HG03469 (cell line): ENCODE measurements around the gene EFCAB8.
"Not testable (repeated sequence)": the region's sequence is repeated elsewhere in the genome, so short reads cannot be mapped to it uniquely, and the experiment has no call there.

Experiments
- ATAC-seq: cut with Tn5 transposase; IDR thresholded peaks from one replicate; pipeline ENCODE4 v1.9.1; 2021; ENCODE audit warnings: mild to moderate bottlenecking, moderate library complexity, moderate number of reproducible peaks; ENCODE audit not compliant: unreplicated experiment

The EFCAB8 gene

DNA sequence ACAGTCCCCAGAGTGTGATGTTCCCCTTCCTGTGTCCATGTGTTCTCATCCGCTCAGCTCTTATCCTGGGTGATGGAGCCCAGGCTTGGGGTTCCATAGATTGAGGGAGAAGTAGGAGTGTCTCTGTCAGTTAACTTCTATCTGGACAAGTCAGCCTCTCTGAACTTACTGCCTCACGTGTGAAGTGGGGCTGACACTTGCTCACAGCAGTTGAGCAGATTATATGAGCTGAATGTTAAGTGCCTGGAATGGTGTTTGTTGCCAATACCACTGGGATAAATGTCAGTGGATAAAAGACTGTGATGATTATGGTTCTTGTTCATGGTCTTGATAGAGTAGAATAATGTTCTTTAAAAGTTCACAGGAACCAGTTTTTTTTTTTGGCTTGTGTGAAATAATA lies 17.1 kb upstream of the EFCAB8 start:
- no peak for ATAC-seq

DNA sequence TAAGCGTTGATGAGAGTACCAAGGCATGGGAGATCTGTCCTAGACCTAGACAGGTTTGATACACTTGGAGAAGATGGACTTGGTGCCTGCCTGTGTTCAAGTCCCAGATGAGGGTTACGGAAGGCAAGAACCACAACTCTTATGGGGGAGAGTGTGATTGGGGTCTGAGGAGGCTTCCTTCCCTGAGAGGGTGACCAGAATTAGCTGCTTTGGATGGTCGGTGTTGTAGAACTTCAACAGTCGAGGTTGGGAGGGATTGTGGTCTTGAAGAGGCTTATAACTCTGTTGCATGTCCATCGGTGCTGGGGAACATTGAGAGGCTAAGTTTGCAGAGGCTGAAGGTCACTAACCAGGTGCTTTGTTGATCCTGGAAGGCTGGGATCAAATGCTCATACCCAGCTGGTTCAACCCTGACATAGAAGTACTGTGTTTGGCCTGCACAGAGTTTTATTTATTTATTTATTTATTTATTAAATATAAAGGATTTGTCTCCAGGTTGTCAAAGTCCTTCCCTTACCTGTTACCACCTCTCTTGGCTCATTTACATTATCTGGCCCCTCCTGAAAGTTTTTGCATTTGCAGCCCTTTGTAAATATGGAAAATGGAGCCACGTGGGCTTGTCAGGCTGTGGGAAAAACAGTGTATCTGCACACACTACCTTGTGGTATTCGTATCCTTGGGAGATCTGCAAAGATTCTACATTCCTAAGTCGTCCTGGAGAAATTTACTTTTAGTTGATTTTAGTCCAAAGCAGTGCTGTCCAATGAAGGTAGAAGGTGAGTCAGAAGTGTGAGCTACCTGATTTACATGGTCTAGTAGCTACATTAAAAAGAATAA lies 15.8 kb upstream of the EFCAB8 start:
- no peak for ATAC-seq

DNA sequence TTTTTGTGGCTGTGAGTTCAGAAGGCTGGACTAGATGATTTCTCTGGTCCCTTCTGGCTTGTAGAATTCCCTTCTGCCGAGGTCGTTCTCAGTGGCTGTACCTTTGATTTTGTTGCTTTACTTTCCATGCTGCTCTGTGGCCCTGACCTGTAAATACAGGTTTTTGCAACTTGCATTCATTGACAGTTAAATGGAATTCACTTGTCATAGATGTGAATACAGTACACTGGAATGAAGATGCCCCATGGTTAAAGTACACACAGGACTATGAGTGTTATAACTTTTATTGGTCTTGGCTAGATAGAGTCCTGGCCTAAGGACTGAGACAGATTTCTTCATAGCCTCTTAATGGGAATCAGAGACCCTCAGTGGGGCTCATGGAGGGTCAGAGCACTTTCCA lies 12.9 kb upstream of the EFCAB8 start:
- no peak for ATAC-seq

DNA sequence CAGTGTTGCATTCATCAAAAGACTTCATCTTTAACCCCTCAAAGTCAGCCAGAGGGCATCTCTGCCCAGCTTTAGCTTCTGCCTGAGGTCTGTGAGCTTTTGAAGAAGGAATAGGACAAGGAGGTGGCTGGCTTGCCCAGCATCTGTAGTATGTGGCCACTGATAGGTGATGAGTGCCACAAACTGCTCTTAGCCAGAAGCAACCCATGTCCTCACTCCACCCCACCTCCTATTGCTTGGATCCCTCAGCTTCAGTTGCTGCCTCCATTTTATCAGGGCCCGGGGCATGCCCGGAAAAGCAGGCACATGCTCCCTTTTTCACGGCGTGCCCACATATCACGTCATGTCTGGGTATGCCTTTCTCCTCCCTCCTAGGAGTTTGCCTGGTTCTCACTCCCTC lies 11.9 kb upstream of the EFCAB8 start:
- ATAC-seq, result no peak

DNA sequence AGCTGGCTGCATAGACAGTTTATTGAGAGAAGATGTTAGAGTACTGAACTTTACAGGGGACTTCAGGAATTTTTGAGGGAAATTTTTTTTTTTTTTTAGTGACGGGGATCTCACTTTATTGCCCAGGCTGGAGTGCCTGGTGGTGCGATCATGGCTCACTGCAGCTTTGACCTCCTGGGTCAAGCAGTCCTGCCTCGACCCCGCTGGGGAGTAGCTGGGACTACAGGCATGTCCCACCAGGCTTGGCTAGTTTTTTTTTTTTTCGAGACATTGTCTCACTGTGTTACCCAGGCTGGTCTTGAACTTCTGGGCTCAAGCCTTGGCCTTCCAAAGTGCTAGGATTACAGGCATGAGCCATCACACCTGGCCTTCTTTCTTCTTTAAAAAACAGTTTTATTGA lies 10.8 kb upstream of the EFCAB8 start:
- ATAC-seq, result no peak

DNA sequence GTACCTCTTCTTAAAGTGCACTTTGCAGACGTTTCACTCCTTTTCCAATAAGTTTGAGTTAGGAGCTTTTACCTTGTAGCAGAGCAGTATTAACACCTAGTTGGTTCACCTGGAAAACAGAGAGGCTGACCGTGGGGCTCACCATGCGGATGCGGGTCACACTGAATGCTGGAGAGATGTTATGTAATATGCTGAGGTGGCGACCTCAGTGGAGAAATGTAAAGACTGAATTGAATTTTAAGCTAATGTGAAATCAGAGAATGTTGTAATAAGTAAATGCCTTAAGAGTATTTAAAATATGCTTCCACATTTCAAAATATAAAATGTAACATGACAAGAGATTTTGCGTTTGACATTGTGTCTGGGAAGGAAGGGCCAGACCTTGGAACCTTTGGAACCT lies 9.9 kb upstream of the EFCAB8 start:
- ATAC-seq, result no peak

DNA sequence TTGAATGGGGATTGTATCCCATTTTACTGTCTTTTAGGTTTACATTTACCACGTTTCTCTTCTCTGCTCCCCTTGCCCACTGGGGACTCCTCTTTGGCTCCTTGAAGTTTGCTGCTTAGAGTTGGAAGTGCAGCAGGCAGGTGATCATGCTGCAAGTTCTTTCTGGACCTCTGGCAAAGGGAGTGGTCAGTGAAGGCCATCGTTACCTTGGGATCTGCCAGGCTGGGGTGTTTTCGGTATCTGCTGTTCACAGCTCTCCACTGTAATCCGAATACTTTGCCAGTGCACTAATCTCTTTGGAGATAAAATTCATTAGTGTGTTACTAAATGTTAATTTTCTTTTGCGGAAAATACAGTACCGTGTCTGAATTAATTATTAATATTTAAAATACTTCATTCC lies 9.1 kb upstream of the EFCAB8 start:
- no peak for ATAC-seq

DNA sequence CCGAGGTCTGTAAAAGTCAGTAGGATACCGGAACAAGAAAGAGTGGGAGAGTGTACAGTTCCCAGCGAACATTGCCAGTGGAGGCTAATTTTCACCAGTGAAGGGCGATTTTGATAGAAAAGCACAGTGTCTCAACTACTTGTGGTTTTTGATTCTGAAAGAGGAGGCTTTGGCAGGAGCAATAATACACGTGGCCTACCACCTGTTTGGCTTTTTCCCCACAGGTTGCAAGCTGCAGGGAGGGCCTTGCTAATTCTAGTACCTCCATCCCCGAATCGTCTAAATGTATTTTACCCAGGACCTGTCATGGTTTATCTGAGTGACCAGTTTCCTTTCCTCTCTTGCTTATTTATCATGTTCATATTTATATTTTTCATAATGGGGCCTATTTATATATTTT lies 3.3 kb upstream of the EFCAB8 start:
- ATAC-seq, result no peak

DNA sequence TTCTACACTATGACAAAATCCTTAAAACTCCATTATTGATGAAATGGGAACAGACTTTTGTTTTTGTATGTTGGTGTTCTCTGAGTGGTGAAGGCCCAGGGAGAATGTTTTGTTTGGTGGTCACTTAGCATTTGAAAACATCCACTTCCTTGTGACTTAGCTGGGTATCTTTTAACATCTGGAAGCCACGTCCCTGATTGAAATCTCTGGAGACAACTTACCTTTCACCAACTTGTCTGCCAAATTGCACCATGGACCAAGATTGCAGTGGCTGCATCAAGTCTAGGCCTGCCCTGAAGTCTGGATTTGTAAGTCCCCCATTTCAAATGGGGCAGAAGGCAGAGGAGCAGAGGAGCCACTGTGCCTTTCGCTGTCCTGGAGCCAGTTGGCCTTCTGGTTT lies 534 bp upstream of the EFCAB8 start:
- no peak for ATAC-seq

DNA sequence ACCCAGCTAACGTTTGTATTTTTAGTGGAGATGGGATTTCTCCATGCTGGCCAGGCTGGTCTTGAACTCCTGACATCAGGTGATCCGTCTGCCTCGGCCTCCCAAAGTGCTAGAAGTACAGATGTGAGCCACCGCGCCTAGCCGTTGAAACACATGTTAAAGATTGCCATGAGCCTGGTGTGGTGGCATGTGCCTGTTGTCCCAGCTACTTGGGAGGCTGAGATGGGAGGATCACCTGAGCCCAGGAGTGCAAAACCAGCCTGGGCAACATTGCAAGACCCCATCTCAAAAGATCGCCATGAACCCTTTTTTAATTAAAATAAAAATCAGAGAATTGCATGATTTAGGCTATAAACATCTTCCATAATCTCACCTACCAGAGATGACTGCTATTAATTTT lies 2.7 kb downstream of the EFCAB8 start:
- no peak for ATAC-seq

DNA sequence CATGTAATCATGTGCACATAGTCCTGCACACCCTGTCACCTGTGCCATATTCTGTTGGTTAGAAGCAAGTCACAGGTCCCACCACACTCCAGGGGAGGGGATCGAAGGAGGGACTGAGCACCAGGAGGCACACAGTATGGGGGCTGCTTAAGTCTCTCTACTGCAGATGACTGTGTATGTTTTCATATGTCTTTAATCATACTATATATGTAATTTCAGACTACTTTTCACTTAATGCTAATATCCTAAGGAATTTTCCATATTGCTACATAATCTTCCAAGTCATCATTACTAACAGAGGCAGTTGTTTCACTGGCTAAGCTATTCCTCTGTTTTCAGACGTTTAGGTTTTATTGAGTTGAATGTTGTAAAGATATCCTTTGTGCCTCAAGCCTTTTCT lies 10.8 kb downstream of the EFCAB8 start:
- no peak for ATAC-seq

DNA sequence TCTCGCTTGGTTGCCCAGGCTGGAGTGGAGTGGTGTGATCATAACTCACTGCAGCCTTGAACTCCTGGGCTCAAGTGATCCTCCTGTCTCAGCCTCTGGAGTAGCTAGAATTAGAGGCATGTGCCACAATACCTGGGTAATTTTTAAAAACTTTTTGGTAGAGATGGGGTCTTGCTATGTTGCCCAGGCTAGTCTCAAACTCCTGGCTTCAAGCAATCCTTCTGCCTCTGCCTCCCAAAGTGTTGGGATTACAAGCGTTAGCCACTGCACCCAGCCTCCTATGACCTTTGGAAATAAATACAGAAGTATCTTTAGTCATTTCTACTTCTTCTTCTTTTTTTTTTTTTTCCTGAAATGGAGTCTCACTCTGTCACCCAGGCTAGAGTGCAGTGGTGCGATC lies 11.8 kb downstream of the EFCAB8 start:
- ATAC-seq, result not testable (repeated sequence)

DNA sequence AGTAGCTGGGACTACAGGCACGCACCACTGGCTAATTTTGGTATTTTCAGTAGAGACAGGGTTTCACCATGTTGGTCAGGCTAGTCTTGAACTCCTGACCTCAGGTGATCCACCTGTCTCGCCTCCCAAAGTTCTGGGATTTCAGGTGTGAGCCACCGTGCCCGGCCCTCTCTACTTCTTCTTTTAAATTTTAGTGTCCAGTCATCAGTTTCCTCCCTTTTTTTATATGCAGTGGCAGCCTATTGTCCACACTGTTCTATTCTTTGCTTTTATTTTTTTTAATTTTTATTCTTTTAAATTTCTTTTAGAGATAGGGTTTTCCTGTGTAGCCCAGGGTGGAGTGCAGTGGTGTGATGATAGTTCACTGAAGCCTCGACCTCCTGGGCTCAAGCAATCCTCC lies 12.3 kb downstream of the EFCAB8 start:
- ATAC-seq, result no peak

DNA sequence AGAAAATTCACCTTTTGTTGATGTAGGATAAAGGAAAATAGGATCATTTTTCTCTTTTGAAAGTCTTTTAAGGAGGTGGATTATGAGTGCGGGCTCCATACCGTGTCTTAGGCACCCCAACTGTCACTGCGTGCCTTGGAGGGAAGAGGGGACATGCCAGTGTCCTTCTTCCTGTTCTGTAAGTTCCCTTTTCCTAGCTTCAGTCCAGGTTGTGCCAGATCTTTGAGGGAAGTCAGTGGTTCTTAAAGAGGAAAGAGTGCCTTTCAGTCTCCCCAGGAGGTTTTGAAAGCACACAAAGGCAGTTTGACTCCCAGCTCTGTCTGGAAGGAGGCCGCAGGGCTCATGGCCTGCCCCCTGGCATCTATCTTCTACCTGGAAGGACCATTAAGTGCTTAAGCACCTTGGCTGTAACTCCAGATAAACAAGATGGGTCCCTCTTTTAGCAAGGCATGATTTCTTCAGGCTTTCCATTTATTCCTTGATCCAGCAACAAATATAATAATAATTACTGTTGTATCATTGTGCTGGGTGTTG lies 13.0 kb downstream of the EFCAB8 start:
- ATAC-seq, result no peak

DNA sequence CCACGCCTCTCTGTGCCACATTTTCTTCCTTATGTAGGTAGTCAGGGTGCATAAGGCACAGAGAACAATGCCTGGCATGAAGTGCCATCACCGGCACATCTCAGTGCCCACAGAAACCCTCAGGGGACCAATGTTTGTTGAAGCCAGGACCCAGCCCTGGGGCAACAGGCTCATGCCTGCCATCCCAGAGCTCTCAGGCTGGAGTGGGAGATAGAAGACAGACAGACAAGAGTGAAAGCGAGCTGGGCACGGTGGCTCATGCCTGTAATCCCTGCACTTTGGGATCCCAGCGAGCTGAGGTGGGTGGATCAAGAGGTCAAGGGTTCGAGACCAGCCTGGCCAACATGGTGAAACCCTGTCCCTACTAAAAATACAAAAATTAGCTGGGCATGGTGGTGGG lies 13.5 kb downstream of the EFCAB8 start:
- ATAC-seq, result no peak

DNA sequence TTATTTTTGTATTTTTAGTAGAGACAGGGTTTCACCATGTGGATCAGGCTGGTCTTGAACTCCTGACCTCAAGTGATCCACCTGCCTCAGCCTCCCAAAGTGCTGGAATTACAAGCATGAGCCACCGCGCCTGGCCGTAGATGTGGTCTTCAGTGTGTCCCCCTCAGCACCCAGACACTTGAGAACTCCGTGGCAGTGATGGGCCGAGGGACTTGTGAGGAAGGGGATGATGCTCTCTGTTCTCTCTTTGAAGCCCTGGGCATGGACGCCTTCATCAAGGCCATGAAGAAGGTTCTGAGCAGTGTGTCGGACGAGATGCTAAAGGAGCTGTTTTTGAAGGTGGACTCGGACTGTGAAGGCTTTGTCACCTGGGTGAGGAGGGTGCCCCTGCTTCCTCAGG lies 16.9 kb downstream of the EFCAB8 start:
- no peak for ATAC-seq

DNA sequence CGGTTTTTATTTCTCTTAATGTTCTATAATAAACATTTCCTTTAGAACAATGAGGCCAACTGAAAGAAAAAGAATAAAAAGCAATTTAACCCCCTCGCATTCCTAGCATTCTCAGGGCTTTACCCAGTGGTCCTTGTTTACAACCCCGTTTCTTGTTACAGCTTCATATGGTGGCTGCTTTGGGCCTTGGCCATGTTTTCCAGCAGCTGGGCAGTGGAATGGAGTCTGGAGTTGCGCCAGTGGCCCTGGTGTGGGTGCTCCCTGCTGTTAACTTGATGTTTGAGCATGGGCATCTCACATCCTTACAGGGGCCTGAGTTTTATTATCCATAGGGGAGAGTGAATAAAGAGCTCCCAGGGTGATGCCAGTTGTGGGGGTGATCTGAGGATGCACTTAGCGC lies 18.8 kb downstream of the EFCAB8 start:
- ATAC-seq, result no peak

DNA sequence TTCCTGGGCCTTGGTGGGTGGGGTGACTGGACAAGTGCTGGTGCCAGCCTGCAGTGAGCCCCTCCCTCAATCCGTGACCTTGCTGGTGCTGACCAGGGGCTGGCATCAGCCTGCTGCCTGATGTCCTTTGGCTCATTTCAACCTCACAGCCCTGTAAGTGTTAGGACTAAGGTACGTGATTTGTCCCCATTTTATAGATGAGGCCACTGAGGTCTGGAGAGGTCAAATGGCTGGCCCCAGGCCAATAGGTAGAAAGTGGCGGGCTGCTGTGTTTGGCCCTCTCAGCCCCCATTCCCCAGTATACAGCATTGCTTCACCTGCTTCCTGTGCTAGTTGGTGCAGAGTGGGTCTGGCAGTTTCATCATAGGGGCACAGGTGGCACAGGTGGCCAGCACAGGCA lies 20.1 kb downstream of the EFCAB8 start:
- ATAC-seq, result no peak

DNA sequence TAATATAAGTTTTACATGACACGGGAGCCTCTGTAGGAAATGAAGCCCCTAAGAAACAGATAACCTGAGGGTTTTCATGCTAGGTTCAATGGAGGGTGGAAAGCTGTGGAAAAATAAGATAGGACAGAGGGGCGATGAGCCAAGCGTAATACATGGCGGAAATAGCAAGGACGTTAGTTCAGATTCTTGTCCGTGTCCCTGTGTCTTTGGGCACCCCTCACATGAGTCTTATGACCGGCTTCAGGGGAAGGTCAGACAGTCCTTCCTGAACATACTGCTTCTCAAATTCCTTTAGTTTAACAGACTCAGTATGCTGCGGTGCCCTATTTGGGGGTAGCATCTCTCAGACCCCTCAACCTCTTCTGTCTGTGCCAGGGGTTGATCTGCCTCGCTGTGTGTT lies 20.8 kb downstream of the EFCAB8 start:
- ATAC-seq, result no peak

DNA sequence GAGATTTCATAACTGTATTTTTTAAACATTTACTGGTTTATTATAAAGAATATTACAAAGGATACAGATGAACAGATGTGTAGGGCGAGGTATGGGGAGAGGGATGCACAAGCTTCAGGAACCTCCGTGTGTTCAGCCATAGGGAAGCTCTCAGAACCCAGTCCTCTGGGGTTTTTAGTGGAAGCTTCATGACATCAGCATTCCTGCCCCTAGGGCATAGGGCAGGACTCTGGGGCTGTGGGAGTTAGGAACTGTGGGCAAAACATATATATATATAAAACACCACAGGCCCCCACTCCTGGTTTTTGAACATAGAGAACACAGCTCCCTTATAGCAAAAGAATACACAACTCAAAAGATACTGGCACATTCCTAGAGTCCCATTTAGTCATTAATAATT lies 21.9 kb downstream of the EFCAB8 start:
- no peak for ATAC-seq

DNA sequence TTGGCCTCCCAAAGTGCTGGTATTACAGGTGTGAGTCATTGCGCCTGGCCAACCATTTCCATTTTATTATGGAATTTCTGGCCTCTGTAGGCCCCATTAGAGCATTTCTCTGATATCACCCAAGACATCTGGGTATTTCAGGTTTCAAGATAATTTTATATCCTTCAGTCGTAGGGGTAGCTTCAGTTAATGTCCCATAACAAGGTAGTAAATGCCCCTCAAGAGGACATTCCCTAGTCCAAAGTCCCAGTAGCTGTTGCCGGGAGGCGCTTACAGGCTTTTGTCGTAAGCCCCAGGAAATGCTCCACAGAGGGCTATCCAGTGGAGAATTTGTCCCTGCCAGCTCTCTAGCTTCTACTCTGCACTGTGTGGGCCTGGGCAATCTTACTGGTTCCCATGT lies 24.4 kb downstream of the EFCAB8 start:
- no peak for ATAC-seq

DNA sequence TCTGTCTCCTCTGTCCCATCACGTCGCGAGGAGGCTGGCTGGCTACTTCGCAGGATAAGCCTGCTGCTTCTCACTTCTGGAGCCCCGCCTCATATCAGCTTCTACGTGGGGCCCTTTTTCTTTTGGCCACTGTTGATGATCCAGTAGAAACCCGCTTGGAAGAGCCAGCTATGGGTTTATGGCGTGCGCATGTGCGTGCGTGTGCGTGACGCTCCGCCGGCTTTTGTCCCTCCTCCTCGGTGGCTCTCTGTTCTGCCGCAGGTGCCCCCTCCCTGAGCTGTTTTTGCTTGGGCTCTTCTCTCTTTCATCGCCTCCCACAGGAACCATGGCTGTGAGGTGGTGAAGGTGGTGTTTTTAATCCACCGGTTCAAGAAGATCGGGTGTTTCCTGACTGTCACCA lies 26.5 kb downstream of the EFCAB8 start:
- no peak for ATAC-seq

DNA sequence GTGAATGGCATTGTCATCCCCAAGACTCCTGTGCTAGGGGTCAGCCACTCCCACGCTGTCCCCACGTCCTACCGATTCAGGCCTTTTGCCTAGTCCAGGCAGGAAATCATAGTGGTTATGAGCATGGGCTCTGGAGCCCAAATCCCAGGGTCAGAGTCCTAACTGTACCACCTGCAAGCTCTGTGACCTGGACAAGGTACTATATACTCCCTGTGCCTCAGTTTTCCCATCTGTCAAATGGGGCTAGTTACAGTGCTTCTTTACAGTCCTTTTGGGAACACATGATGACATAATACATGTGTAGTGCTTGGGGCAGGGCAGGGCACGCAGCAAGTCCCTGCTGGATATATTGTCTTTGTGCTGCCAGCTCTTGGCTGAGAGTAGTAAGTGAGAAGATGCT lies 27.2 kb downstream of the EFCAB8 start:
- no peak for ATAC-seq
